Mammary epithelial cell (primary cell): ENCODE results near the gene ADCY9.

Experiments
- CTCF ChIP-seq, 2 donors: IDR thresholded peaks in 1 of 2; conservative IDR thresholded peaks in 1 of 2; 2 replicates each; pipeline ENCODE4 v1.5.1; 2011 to 2012; ENCODE audit warnings: inconsistent platforms in 2 of 2, low read length in 2 of 2, mild to moderate bottlenecking in 2 of 2, control low read depth in 1 of 2, low read depth in 1 of 2; ENCODE audit not compliant: insufficient read depth in 1 of 2; ENCODE audit errors: extremely low read depth in 1 of 2
- EZH2 ChIP-seq: IDR thresholded peaks from 2 replicates; pipeline ENCODE4 v1.6.1; 2012; ENCODE audit warnings: low read length, inconsistent platforms, borderline replicate concordance

GRCh38 chr16:4070936-4071335 lies 45.3 kb downstream of the ADCY9 start:
- TF ChIP-seq CTCF (conservative IDR thresholded peaks at IDR 0.05 in 1 of 2, IDR thresholded peaks at IDR 0.05 in 1 of 2; ENCODE audit: extremely low read depth in 1 of 2, insufficient read depth in 1 of 2, low read depth in 1 of 2, low read length in 2 of 2): no peak
- TF ChIP-seq EZH2: no peak
